Heart left ventricle (tissue), 16 donors: ENCODE measurements around the gene CNIH3. TPM values are rescaled to one million over a fixed set of nuclear protein-coding genes. Genes with fewer than 3 reads are reported as not detected.

Experiments used
- ATAC-seq, 4 donors: fragments of 200-7000 bp; cut with Tn5 transposase; one replicate each; pipeline ENCODE4 v1.9.1; 2020 to 2022; ENCODE audit warnings: moderate library complexity in 4 of 4, mild to moderate bottlenecking in 3 of 4, moderate number of reproducible peaks in 1 of 4
- DNase-seq, 5 donors: peaks; one replicate each; pipeline ENCODE4 v3.0.0-alpha.2; 2020
- H3K27ac ChIP-seq, 12 donors: fragments of 200-600 bp; sonication (generic) in 4 of 12; one replicate each; pipeline versions ENCODE4 v1.5.0 to v1.8.0; 2016 to 2022; ENCODE audit warnings: mild to moderate bottlenecking in 2 of 12
- H3K27me3 ChIP-seq, 9 donors: fragments of 200-600 bp; sonication (generic) in 2 of 9; one replicate each; pipeline versions ENCODE4 v1.5.1 to v1.8.0; 2016 to 2022; ENCODE audit warnings: mild to moderate bottlenecking in 3 of 9
- H3K36me3 ChIP-seq, 9 donors: fragments of 200-600 bp; sonication (generic) in 2 of 9; one replicate each; pipeline versions ENCODE4 v1.5.0 to v1.8.0; 2018 to 2022; ENCODE audit warnings: mild to moderate bottlenecking in 2 of 9
- H3K4me1 ChIP-seq, 12 donors: fragments of 200-600 bp; sonication (generic) in 4 of 12; one replicate each; pipeline versions ENCODE4 v1.5.0 to v1.8.0; 2016 to 2022; ENCODE audit warnings: mild to moderate bottlenecking in 3 of 12
- H3K4me3 ChIP-seq, 12 donors: fragments of 200-600 bp; sonication (generic) in 4 of 12; one replicate each; pipeline versions ENCODE4 v1.5.0 to v1.8.0; 2017 to 2022; ENCODE audit warnings: mild to moderate bottlenecking in 9 of 12, moderate library complexity in 4 of 12
- H3K9me3 ChIP-seq, 12 donors: fragments of 200-600 bp; sonication (generic) in 4 of 12; one replicate each; pipeline versions ENCODE4 v1.5.0 to v1.8.0; 2016 to 2022; ENCODE audit warnings: mild to moderate bottlenecking in 1 of 12
- CTCF ChIP-seq, 12 donors: fragments of 200-600 bp; sonication (generic) in 4 of 12; IDR thresholded peaks; one replicate each; pipeline versions ENCODE4 v1.5.0 to v1.8.0; 2018 to 2022; ENCODE audit warnings: antibody characterized with exemption in 12 of 12, mild to moderate bottlenecking in 5 of 12
- POLR2A ChIP-seq, 2 donors: fragments of 450-650 bp; IDR thresholded peaks; one replicate each; pipeline ENCODE4 v1.6.1; 2017; ENCODE audit warnings: antibody characterized with exemption in 2 of 2, mild to moderate bottlenecking in 2 of 2, moderate library complexity in 2 of 2
- WGBS, 4 donors: extraction: QIAGEN DNeasy Blood & Tissue Kit in 2 of 4; methylation state at CpG; one replicate each; pipeline versions ENCODE4 v1.1.5 to v1.1.7; 2013 to 2018; 5-methylcytosine and 5-hydroxymethylcytosine counted together
- intact Hi-C, 10 donors: fragments of 100-400 bp; cut with DNase I; formaldehyde crosslinking; loops; one replicate each; pipeline versions ENCODE4 v1.11.1 to v1.14.2; 2022
- polyA plus RNA-seq, 2 donors: library from polyadenylated mRNA; stranded (reverse); fragments of 200-250 nt; gene quantifications; one replicate each; pipeline ENCODE4 v1.2.3, GENCODE V29; 2013
- total RNA-seq, 9 donors: library from RNA; depleted of rRNA in 2 of 9; stranded (reverse); fragments of >200 nt in 2 of 9; fragmentation: NEBNext Ultra II Directional in 3 of 9; extraction: Animal tissue kit (Norgen Biotek cat#: 25700) in 3 of 9; gene quantifications; one replicate each; pipeline versions ENCODE4 v1.1.0 to v1.2.4, GENCODE V29; 2016 to 2023
- donor health status: ischemic (EF 13 %, LVEDD 7.1; RV severe dilation, severe dysfunction).
- donor health status: healthy with polysubstance abuse.
- donor health status: DM: no; HTN: yes; CAD: no.
- donor health status: DM: no; HTN: no; CAD: no.
- donor health status: ischemic (EF 25% LVEDD 6.9; RV normal size, moderate dysfunction).
- donor health status: ischemic (EF 25% LVEDD 5.7; RV mildly dilated, moderate dysfunction).
- donor health status: healthy.
- donor health status: DM: yes; HTN: yes; CAD: no.
- donor health status: ischemic (EF 35%, LVEDD 5.7; RV mildly dilated, moderate dysfunction).
- donor health status: nonischemic (EF 11% LVEDD 7.7; RV severe dilation, severe dysfunction).
- donor health status: DM: yes; HTN: yes; CAD: no.
- donor health status: PGD.
- donor health status: ischemic (EF 29% LVEDD 5.4; RV normal size, mild dysfunction).
- donor health status: nonischemic (EF 23%, LVEDD 6.1; RV moderate dilation, normal function).

The CNIH3 gene
- total and polyA plus RNA-seq, 11 donors, result 0.34 to 2.6 (median 0.62) TPM; not detected in 2

DNA sequence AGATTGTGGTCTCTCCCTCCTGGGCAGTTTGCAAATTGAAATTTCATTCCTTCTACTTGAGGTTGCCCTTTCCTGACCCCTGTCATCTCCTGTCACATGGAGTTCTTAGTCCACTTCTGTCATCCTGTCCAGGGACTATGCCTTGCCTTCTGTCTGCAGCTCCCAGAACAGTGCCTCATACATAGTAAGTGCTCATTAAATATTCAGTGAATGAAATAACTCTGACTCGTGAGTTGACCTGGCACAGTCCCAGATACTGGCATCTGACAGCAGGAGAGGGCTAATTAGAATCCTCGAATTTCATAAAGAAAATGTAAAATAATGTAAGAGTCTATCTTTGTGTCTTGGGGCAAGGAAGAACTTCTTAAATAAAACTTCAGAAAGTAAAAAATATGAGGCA, 50.8 kb downstream of the CNIH3 start:
- intact Hi-C loops, result no loop called here
- H3K36me3 ChIP-seq, result no peaks in the 10 kb centered on the region
- no peak for TF ChIP-seq POLR2A (IDR thresholded peaks at IDR 0.05)
- no peak for TF ChIP-seq CTCF (IDR thresholded peaks at IDR 0.05)
- no peaks in the 10 kb centered on the region for H3K4me1 ChIP-seq
- no peak for DNase-seq
- H3K4me3 ChIP-seq, result no peak overlapping the region
- ATAC-seq, result no peak
- 69 to 77% (median 70%) methylated on average over 2 of the region's 2 CpGs for WGBS, 4 donors
- H3K27ac ChIP-seq, result no peak overlapping the region
- no peaks in the 10 kb centered on the region for H3K9me3 ChIP-seq
- no peaks in the 10 kb centered on the region for H3K27me3 ChIP-seq

GRCh38 chr1:224668984-224669383, 52.9 kb downstream of the CNIH3 start:
- intact Hi-C loops, result no loop called here
- DNase-seq (no peak), ATAC-seq (no peak)
- Histone ChIP-seq H3K9me3 (no peaks in the 10 kb centered on the region), H3K27ac (no peak overlapping the region), H3K4me1 (peaks cover 0 to 8% (median 0%) of the 10 kb centered on the region in 12 donors), H3K27me3 (no peaks in the 10 kb centered on the region), H3K4me3 (no peak overlapping the region), H3K36me3 (no peaks in the 10 kb centered on the region)
- TF ChIP-seq POLR2A (IDR thresholded peaks at IDR 0.05) (no peak), CTCF (IDR thresholded peaks at IDR 0.05) (no peak)
- 29 to 43% (median 36%) methylated on average over 2 to 3 of the region's 3 CpGs for WGBS, 4 donors

GRCh38 chr1:224669403-224669802, 53.3 kb downstream of the CNIH3 start:
- 89 to 93% (median 92%) methylated on average over 3 of the region's 3 CpGs for WGBS, 4 donors
- TF ChIP-seq CTCF (IDR thresholded peaks at IDR 0.05) (no peak), POLR2A (IDR thresholded peaks at IDR 0.05) (no peak)
- DNase-seq, result no peak
- peaks cover 0 to 8% (median 0%) of the 10 kb centered on the region in 12 donors for H3K4me1 ChIP-seq
- no peak for ATAC-seq
- no peaks in the 10 kb centered on the region for H3K27me3 ChIP-seq
- no peaks in the 10 kb centered on the region for H3K36me3 ChIP-seq
- H3K4me3 ChIP-seq, result no peak overlapping the region
- no peaks in the 10 kb centered on the region for H3K9me3 ChIP-seq
- H3K27ac ChIP-seq, result no peak overlapping the region
- intact Hi-C loops, result no loop called here

DNA sequence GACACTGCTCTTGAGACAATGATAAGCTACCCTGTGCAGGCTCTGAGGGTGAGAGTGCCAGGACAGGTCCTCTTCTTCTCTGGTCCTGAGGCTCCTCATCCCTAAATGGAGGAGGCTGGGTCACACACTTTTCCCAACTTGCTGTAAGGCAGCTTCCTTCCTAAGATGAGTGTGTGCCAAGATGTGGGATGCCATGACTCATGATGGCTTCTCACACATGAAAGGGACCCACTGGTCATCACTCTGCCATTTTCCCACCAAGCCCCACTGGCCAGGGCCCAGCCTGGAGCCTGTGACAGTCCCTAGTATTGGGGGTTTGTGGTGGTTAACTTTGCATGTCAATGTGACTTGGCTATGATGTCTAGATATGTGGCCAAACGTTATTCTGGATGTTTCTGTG, 54.4 kb downstream of the CNIH3 start:
- DNase-seq (no peak), ATAC-seq (no peak)
- H3K36me3 ChIP-seq, result no peaks in the 10 kb centered on the region
- H3K4me1 ChIP-seq, result peaks cover 0 to 8% (median 0%) of the 10 kb centered on the region in 12 donors
- intact Hi-C loops, result no loop called here
- H3K4me3 ChIP-seq, result no peak overlapping the region
- WGBS, 4 donors, result 54 to 63% (median 57%) methylated on average over 1 of the region's 1 CpG
- TF ChIP-seq POLR2A (IDR thresholded peaks at IDR 0.05) (no peak), CTCF (IDR thresholded peaks at IDR 0.05) (no peak)
- no peaks in the 10 kb centered on the region for H3K27me3 ChIP-seq
- no peaks in the 10 kb centered on the region for H3K9me3 ChIP-seq
- no peak overlapping the region for H3K27ac ChIP-seq
